NCI-H187 treated with DMSO at 0.1 percent for 48 hours (cell line): ENCODE data around the gene SUN1.
"Not testable (repeated sequence)": the region's sequence is repeated elsewhere in the genome, so short reads cannot be mapped to it uniquely, and the experiment has no call there.

Experiments
- DNase-seq: peaks from one replicate; lab custom pipeline; 2025; lab: John Stamatoyannopoulos, UW

SUN1 gene

DNA sequence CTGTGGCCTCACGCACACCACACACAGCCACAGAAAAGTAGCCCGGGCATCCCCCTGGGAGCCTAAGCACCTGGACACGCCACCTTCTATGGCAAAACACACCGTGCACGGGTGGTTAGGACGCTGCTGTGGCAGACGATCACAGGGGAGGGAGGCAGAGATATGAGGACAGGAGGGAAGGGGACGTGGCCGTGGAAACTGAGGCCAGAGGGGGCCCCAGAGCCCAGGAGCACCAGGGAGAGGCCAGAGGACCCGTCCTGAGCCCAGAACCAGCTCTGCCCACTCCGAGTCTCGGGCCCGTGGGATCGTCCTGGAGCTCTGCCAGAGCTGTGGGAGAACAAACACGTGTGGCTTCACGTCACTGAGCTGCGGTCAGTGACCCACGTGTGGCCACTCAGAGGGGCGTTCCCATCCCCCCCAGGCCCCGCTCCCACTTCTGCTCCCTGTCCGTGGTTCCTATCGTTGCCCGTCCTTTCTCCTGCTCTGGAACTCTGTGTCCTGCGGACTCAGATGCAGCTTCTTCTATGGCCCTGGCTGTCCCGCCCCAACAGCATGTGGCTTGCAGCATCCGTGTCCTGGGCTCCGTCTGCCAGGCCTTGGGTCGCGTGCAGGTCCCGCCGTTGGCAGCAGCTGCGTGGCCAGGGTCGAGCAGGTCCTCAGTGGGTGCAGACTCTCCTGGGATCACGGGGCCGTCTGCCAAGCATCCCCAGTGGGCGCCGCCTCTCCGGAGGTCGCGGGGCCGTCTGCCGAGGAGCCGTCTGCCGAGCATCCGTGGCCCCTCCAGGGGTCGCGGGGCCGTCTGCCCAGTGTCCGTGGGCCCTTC lies 75.1 kb downstream of the SUN1 start:
- no peak for DNase-seq

GRCh38 chr7:908159-908581 lies 75.9 kb downstream of the SUN1 start:
- no peak for DNase-seq

- DNase-seq: not testable (repeated sequence)
Measured at GRCh38 chr7:908591-909357, 76.5 kb downstream of the SUN1 start.

DNA sequence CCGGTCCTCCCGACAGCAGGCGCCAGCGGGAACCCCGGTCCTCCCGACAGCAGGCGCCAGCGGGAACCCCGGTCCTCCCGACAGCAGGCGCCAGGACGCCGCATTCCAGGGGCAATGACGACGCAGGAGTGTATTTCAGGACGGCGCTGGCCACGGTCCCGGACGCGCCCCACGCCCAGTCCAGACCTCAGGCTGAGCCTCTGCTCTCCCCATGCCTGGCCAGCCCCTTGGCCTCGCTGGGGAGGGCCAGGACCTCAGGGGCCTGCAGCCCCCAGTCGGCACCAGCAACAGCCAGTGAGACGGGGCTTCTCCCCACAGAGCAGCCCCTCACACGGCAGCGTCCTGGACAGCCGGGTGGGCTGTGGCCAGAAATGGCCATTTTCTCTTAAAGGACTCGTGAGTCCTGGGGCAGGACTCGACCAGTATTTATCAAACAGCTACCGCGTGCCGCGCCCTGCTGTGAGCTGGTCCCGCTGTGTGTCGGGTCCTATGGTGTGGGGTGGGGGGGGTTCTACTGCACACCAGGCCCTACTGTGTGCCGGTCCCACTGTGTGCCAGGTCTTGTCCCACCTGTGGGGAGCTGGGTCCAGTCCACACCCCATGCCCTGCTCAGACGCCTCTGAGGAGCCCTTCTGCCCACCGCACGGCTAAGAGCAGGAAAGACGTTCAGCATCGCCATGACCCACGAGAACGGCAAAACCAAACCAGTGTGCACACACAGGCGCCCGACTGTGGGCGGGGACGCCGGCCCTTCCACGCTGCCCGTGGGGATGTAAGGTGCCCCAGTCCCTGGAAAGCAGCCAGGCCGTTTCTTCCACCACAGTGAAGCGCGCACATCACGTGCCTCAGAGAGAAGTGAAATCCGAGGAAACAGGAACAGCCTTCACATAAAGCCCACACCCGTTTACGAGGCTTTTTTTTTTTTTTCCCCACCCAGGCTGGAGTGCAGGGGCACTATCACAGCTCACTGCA lies 77.4 kb downstream of the SUN1 start:
- no peak for DNase-seq

GRCh38 chr7:910441-910861 lies 78.2 kb downstream of the SUN1 start:
- no peak for DNase-seq

GRCh38 chr7:910931-911431 lies 78.7 kb downstream of the SUN1 start:
- no peak for DNase-seq

GRCh38 chr7:911791-912480 lies 79.7 kb downstream of the SUN1 start:
- DNase-seq: no peak

GRCh38 chr7:913736-914520 lies 81.7 kb downstream of the SUN1 start:
- no peak for DNase-seq

DNA sequence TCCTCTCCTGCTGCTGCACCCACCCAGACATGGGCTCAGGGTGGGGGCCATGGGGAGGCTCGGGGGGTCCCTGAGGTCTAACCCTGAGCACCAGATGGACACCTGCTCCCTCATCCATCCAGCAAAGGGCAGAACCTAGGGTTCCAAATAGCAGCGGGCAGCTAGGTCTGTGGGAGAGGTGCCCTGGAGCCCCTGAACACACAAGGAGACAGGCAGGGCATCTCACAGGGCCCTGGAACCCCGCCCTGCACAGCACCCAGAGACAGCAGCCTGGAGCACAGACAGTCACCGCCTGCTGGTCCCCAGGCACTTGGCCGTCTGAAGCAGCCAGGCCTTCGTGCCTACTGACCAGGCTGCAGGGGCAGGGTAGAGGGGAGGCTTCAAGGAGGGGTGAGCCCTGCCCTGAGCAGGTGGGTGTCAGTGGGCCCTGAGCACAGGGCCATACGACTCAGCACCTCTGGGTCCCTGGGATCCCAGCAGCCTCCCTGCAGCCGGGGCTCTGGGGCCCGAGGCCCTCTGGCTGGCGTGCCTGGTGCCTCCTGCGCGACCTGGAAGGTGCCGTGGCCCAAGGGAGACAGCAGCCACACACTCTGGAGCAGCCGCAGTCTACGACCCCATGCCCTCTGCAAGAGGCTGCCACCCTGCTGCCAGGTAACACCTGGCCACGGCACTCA lies 82.4 kb downstream of the SUN1 start:
- DNase-seq: no peak

GRCh38 chr7:915291-916218 lies 83.3 kb downstream of the SUN1 start:
- no peak for DNase-seq

- no peak for DNase-seq
Measured at GRCh38 chr7:916291-916941, 84.1 kb downstream of the SUN1 start.

DNA sequence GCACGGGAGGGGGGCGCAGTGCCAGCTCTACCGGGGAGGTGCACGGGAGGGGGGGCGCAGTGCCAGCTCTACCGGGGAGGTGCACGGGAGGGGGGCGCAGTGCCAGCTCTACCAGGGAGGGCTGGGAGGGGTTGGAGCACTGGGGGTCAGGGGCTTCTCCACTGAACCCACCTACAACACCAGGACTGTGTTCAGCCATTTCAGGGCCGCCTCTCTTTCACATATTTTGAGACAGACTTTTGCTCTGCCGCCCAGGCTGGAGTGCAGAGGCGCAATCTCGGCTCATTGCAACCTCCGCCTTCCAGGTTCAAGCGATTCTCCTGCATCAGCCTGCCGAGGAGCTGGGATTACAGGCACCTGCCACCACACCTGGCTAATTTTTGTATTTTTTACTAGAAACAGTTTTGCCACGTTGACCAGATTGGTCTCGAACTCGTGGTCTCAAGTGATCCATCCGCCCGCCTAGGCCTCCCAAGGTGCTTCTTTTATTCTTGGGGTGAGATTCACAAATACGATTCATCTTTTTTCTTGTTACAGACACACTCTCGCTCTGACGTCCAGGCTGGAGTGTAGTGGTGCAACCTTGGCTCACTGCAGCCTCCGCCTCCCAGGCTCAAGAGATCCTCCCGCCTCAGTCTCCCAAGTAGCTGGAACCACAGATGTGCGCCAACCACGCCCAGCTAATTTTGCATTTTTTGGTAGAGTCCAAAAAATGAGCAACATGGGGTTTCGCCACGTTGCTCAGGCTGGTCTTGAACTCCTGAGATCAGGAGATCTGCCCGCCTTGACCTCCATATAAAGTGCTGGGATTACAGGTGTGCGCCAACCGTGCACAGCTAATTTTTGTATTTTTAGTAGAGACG lies 85.2 kb downstream of the SUN1 start:
- no peak for DNase-seq

DNA sequence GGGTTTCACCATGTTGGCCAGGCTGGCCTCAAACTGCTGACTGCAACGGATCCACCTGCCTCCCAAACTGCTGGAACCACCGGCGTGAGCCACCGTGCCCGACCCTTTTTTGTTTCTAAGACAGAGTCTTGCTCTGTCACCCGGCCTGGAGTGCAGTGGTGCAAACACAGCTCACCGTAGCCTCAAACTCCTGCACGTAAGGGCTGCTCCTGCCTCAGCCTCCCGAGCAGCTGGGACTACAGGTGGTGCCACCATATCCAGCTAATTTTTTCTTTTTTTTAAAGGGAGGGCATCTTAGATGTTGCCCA lies 85.8 kb downstream of the SUN1 start:
- no peak for DNase-seq

- no peak for DNase-seq
Measured at GRCh38 chr7:918441-919113, 86.3 kb downstream of the SUN1 start.

GRCh38 chr7:919114-919442 lies 86.8 kb downstream of the SUN1 start:
- DNase-seq: no peak

GRCh38 chr7:919924-920341 lies 87.7 kb downstream of the SUN1 start:
- DNase-seq: no peak
